HCT116 (cell line): ENCODE results near the gene EVC2.

Source experiments
- CEBPB ChIP-seq: IDR thresholded peaks from 2 replicates; pipeline ENCODE4 v1.6.1; 2012; ENCODE audit warnings: low read depth
- EZH2 ChIP-seq: fragments of 200-600 bp; sonication (generic); IDR thresholded peaks from 2 replicates; pipeline ENCODE4 v1.6.1; 2017; ENCODE audit warnings: antibody characterized with exemption, mixed run types
- EZH2phosphoT487 ChIP-seq: fragments of 200-600 bp; IDR thresholded peaks from 2 replicates; pipeline ENCODE4 v1.6.1; 2018; ENCODE audit warnings: antibody characterized with exemption, borderline replicate concordance
- POLR2A ChIP-seq: IDR thresholded peaks from 2 replicates; pipeline ENCODE4 v1.7.0; 2011; ENCODE audit warnings: borderline replicate concordance; ENCODE audit not compliant: insufficient read depth, insufficient read length; ENCODE audit errors: extremely low read depth
- SRF ChIP-seq: IDR thresholded peaks from 2 replicates; pipeline ENCODE4 v1.6.1; 2012; ENCODE audit warnings: low read depth
- YY1 ChIP-seq: IDR thresholded peaks from 2 replicates; pipeline ENCODE4 v1.6.1; 2011; ENCODE audit warnings: low read length, low read depth, moderate library complexity, mild to moderate bottlenecking; ENCODE audit not compliant: insufficient replicate concordance; ENCODE audit errors: extremely low read depth
- TF ChIP-seq, protein P1 (sequence below), 3 experiments: fragments of 200-600 bp in 1 of 3; sonication (generic) in 1 of 3; IDR thresholded peaks in 2 of 3; conservative IDR thresholded peaks in 1 of 3; 2 replicates each; pipeline ENCODE4 v1.5.1; 2012 to 2017; ENCODE audit warnings: low read depth in 2 of 3, low read length in 2 of 3, antibody characterized with exemption in 1 of 3, borderline replicate concordance in 1 of 3, control low read depth in 1 of 3, mild to moderate bottlenecking in 1 of 3, mixed read lengths in 1 of 3, mixed run types in 1 of 3, moderate library complexity in 1 of 3; ENCODE audit not compliant: insufficient read depth in 1 of 3
- TF ChIP-seq, protein P2 (sequence below): IDR thresholded peaks from 2 replicates; pipeline ENCODE4 v1.6.1; 2012; ENCODE audit warnings: low read depth
- TF ChIP-seq, protein P3 (sequence below): IDR thresholded peaks from 2 replicates; pipeline ENCODE4 v1.6.1; 2012

DNA sequence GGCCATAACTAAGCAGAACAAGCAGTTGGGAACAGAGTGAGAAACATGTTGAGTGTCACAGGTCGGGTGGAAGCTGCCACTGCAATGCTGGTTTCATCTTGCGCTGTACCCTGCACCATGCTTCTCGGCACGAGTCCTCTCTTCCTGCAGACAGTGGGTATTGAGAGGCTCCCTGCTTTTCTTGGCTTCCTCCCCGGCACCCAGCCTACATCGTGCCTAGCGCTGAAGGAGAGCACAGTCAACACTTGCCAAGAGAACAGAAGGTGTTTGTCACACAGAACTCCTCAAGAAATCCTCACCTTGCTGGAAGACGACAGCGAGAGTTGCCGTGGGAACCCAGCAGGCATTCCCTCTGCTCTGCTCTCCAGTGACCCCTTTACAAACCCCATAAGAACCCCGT is 53.6 kb downstream of the EVC2 start:
- TF ChIP-seq EZH2phosphoT487: no peak
- TF ChIP-seq, protein P1, sequence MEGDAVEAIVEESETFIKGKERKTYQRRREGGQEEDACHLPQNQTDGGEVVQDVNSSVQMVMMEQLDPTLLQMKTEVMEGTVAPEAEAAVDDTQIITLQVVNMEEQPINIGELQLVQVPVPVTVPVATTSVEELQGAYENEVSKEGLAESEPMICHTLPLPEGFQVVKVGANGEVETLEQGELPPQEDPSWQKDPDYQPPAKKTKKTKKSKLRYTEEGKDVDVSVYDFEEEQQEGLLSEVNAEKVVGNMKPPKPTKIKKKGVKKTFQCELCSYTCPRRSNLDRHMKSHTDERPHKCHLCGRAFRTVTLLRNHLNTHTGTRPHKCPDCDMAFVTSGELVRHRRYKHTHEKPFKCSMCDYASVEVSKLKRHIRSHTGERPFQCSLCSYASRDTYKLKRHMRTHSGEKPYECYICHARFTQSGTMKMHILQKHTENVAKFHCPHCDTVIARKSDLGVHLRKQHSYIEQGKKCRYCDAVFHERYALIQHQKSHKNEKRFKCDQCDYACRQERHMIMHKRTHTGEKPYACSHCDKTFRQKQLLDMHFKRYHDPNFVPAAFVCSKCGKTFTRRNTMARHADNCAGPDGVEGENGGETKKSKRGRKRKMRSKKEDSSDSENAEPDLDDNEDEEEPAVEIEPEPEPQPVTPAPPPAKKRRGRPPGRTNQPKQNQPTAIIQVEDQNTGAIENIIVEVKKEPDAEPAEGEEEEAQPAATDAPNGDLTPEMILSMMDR (IDR thresholded peaks at IDR 0.05 in 2 of 3, conservative IDR thresholded peaks at IDR 0.05 in 1 of 3; ENCODE audit: borderline replicate concordance in 1 of 3, insufficient read depth in 1 of 3, low read depth in 2 of 3, low read length in 2 of 3): no peak
- no peak for TF ChIP-seq CEBPB
- TF ChIP-seq SRF: no peak
- TF ChIP-seq, protein P2, sequence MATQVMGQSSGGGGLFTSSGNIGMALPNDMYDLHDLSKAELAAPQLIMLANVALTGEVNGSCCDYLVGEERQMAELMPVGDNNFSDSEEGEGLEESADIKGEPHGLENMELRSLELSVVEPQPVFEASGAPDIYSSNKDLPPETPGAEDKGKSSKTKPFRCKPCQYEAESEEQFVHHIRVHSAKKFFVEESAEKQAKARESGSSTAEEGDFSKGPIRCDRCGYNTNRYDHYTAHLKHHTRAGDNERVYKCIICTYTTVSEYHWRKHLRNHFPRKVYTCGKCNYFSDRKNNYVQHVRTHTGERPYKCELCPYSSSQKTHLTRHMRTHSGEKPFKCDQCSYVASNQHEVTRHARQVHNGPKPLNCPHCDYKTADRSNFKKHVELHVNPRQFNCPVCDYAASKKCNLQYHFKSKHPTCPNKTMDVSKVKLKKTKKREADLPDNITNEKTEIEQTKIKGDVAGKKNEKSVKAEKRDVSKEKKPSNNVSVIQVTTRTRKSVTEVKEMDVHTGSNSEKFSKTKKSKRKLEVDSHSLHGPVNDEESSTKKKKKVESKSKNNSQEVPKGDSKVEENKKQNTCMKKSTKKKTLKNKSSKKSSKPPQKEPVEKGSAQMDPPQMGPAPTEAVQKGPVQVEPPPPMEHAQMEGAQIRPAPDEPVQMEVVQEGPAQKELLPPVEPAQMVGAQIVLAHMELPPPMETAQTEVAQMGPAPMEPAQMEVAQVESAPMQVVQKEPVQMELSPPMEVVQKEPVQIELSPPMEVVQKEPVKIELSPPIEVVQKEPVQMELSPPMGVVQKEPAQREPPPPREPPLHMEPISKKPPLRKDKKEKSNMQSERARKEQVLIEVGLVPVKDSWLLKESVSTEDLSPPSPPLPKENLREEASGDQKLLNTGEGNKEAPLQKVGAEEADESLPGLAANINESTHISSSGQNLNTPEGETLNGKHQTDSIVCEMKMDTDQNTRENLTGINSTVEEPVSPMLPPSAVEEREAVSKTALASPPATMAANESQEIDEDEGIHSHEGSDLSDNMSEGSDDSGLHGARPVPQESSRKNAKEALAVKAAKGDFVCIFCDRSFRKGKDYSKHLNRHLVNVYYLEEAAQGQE: no peak
- TF ChIP-seq YY1: no peak
- TF ChIP-seq EZH2: no peak
- no peak for TF ChIP-seq POLR2A
- TF ChIP-seq, protein P3, sequence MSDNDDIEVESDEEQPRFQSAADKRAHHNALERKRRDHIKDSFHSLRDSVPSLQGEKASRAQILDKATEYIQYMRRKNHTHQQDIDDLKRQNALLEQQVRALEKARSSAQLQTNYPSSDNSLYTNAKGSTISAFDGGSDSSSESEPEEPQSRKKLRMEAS: no peak
